ENCODE data around the gene AKR1B15. TPM values are rescaled to one million over a fixed set of nuclear protein-coding genes. Genes with fewer than 3 reads are reported as not detected.

The AKR1B15 gene
- polyA plus RNA-seq, 2 of the 4 experiments (the other 2 are of a cell fraction): 17.9 to 24.7 TPM

DNA sequence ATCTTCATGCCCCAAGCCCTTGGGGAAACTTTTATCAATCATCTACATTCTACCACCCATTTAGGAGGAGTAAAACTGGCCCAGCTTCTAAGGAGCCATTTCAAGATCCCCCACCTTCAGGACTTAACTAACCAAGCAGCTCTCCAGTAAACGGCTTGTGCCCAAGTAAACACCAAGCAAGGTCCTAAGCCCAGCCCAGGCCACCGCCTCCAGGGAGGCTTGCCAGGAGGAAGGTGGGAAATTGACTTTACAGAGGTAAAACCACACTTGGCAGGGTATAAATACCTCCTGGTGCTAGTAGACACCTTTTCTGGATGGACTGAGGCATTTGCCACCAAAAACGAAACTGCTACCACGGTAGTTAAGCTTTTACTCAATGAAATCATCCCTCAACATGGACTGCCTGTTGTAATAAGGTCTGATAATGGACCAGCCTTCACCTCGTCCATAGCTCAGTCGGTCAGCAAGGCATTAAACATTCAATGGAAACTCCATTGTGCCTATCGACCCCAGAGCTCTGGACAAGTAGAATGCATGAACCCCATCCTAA lies 5.6 kb downstream of the AKR1B15 start:
- peaks cover 24% of the 10 kb centered on the region for H3K9me3 ChIP-seq
- no peak overlapping the region for H3K4me3 ChIP-seq
- H3K4me1 ChIP-seq: peaks cover 8% of the 10 kb centered on the region
- no peak for DNase-seq (ENCODE audit: low read depth in 1 of 2, low spot score in 1 of 2)
- H3K4me2 ChIP-seq: no peak overlapping the region
- 90% methylated on average over 7 of the region's 7 CpGs for WGBS (ENCODE audit: missing lambda C conversion rate)
- FAIRE-seq: no peak
- no peak for ATAC-seq
- peak overlapping the region in 1 of 2 experiments; percentile 86; a peak in 3 of 6 replicates for H3K27ac ChIP-seq
- TF ChIP-seq FOXS1 (CRISPR knock-in tag; IDR thresholded peaks at IDR 0.05): no peak
- no peak for TF ChIP-seq JUNB (IDR thresholded peaks at IDR 0.05)
- TF ChIP-seq SREBF2 (IDR thresholded peaks at IDR 0.05): no peak
- no peak for TF ChIP-seq FOSB (CRISPR knock-in tag; IDR thresholded peaks at IDR 0.05)
- no peak for TF ChIP-seq E2F6 (IDR thresholded peaks at IDR 0.05; ENCODE audit: borderline replicate concordance, low read depth)
- no peak for TF ChIP-seq HDAC2 (IDR thresholded peaks at IDR 0.05)
- TF ChIP-seq HMGXB4 (CRISPR knock-in tag; IDR thresholded peaks at IDR 0.05; ENCODE audit: borderline replicate concordance): no peak
- no peak for TF ChIP-seq HOXB5 (CRISPR knock-in tag; IDR thresholded peaks at IDR 0.05)
- no peak for TF ChIP-seq RNF2 (IDR thresholded peaks at IDR 0.05; ENCODE audit: borderline replicate concordance, low read depth)
- TF ChIP-seq ZC3H11A (IDR thresholded peaks at IDR 0.05): no peak
- TF ChIP-seq SMC3 (IDR thresholded peaks at IDR 0.05): no peak
- no peak for TF ChIP-seq HOXA7 (CRISPR knock-in tag; IDR thresholded peaks at IDR 0.05)
- no peak for TF ChIP-seq CTCF (IDR thresholded peaks at IDR 0.05)
- TF ChIP-seq HEYL (CRISPR knock-in tag; IDR thresholded peaks at IDR 0.05): no peak
- TF ChIP-seq, protein P1, sequence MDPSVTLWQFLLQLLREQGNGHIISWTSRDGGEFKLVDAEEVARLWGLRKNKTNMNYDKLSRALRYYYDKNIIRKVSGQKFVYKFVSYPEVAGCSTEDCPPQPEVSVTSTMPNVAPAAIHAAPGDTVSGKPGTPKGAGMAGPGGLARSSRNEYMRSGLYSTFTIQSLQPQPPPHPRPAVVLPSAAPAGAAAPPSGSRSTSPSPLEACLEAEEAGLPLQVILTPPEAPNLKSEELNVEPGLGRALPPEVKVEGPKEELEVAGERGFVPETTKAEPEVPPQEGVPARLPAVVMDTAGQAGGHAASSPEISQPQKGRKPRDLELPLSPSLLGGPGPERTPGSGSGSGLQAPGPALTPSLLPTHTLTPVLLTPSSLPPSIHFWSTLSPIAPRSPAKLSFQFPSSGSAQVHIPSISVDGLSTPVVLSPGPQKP (IDR thresholded peaks at IDR 0.05; ENCODE audit: low read depth, low read length): no peak
- TF ChIP-seq CHD4 (IDR thresholded peaks at IDR 0.05; ENCODE audit: borderline replicate concordance): no peak
- no peak for TF ChIP-seq POLR2AphosphoS2 (conservative IDR thresholded peaks at IDR 0.05; ENCODE audit: low read length)
- ChIA-PET CTCF (interaction anchor here (0.8 to 31.0 kb wide), 14 partner anchors 11 to 134 kb away, joined by 3 to 914 read pairs (median 5); partner anchors contain the start of gene AKR1B10), POLR2A (interaction anchor here (1.0 to 1.2 kb wide), 2 partner anchors 9 to 13 kb away, joined by 3 to 4 read pairs; no protein-coding TSS in a partner anchor)

DNA sequence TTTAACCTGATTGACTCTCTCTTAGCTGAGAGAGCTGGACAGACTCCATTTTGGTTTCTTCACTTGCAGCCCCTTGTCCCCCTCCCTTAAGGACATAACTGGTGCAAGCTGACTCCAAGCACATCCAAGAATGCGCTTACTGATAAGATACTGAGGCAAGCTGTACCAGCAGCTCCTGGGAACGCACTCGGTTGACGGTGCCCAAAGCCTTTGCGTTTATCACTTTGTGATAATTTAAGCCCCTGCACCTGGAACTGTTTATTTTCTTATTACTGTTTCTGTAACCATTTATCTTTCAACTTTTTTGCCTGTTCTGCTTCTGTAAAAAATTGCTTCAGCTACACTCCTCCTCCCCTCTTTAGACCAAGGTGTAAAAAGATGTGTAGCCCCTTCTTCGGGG lies 8.5 kb downstream of the AKR1B15 start:
- H3K4me1 ChIP-seq: peaks cover 6% of the 10 kb centered on the region
- no peak for DNase-seq (ENCODE audit: low read depth in 1 of 2, low spot score in 1 of 2)
- H3K4me3 ChIP-seq: no peak overlapping the region
- no peak for FAIRE-seq
- H3K27ac ChIP-seq: peak overlapping the region in 1 of 2 experiments; percentile 86; a peak in 1 of 6 replicates
- peaks cover 48% of the 10 kb centered on the region for H3K9me3 ChIP-seq
- WGBS (ENCODE audit: missing lambda C conversion rate): 98% methylated on average over 6 of the region's 6 CpGs
- CTCF ChIA-PET: interaction anchor here (0.6 to 31.0 kb wide), 7 partner anchors 8 to 262 kb away, joined by 3 to 914 read pairs (median 10); partner anchors contain the start of genes AKR1B10 and AKR1B15
- no peak for TF ChIP-seq CHD4 (IDR thresholded peaks at IDR 0.05; ENCODE audit: borderline replicate concordance)
- TF ChIP-seq, protein P2, sequence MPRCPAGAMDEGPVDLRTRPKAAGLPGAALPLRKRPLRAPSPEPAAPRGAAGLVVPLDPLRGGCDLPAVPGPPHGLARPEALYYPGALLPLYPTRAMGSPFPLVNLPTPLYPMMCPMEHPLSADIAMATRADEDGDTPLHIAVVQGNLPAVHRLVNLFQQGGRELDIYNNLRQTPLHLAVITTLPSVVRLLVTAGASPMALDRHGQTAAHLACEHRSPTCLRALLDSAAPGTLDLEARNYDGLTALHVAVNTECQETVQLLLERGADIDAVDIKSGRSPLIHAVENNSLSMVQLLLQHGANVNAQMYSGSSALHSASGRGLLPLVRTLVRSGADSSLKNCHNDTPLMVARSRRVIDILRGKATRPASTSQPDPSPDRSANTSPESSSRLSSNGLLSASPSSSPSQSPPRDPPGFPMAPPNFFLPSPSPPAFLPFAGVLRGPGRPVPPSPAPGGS (IDR thresholded peaks at IDR 0.05): no peak
- TF ChIP-seq NR3C1 (IDR thresholded peaks at IDR 0.05): no peak
- TF ChIP-seq MAZ (IDR thresholded peaks at IDR 0.05; ENCODE audit: borderline replicate concordance, low read depth, low read length): no peak
- no peak for TF ChIP-seq TFCP2L1 (CRISPR knock-in tag; IDR thresholded peaks at IDR 0.05)
- no peak for TF ChIP-seq REST (IDR thresholded peaks at IDR 0.05)
- H3K4me2 ChIP-seq: no peak overlapping the region
- no peak for ATAC-seq
- POLR2A ChIA-PET: no interaction called here
